IPS-NIHi7 (cell line): ENCODE measurements around the gene BACH1.

Experiments used
- DNase-seq: peaks from one replicate; pipeline ENCODE4 v3.0.0; 2012; ENCODE audit warnings: mixed read lengths; ENCODE audit errors: extremely low spot score

The BACH1 gene

GRCh38 chr21:29290240-29290639 is 8.5 kb upstream of the BACH1 start:
- no peak for DNase-seq

GRCh38 chr21:29293495-29293894 is 5.2 kb upstream of the BACH1 start:
- DNase-seq = no peak

- DNase-seq = no peak
Measured at GRCh38 chr21:29295066-29295650, 3.6 kb upstream of the BACH1 start.

- no peak for DNase-seq
Measured at GRCh38 chr21:29296446-29296845, 2.3 kb upstream of the BACH1 start.

- DNase-seq = no peak
Measured at GRCh38 chr21:29297483-29298347, 1.0 kb upstream of the BACH1 start.

- DNase-seq = peak; percentile 68
Measured at GRCh38 chr21:29299046-29299915, 559 bp downstream of the BACH1 start.

GRCh38 chr21:29299916-29300806 is 1.4 kb downstream of the BACH1 start:
- peak; percentile 35 for DNase-seq

GRCh38 chr21:29300807-29301138 is 2.1 kb downstream of the BACH1 start:
- no peak for DNase-seq

GRCh38 chr21:29301691-29302090 is 3.0 kb downstream of the BACH1 start:
- DNase-seq = no peak

- DNase-seq = no peak
Measured at GRCh38 chr21:29302359-29302875, 3.7 kb downstream of the BACH1 start.

- DNase-seq = no peak
Measured at GRCh38 chr21:29303288-29303687, 4.6 kb downstream of the BACH1 start.

- DNase-seq = no peak
Measured at GRCh38 chr21:29304597-29304996, 5.9 kb downstream of the BACH1 start.

- DNase-seq = no peak
Measured at GRCh38 chr21:29305068-29305467, 6.3 kb downstream of the BACH1 start.

GRCh38 chr21:29305561-29305960 is 6.8 kb downstream of the BACH1 start:
- no peak for DNase-seq

GRCh38 chr21:29306920-29307319 is 8.2 kb downstream of the BACH1 start:
- DNase-seq = no peak

- no peak for DNase-seq
Measured at GRCh38 chr21:29307718-29308455, 9.2 kb downstream of the BACH1 start.

- no peak for DNase-seq
Measured at GRCh38 chr21:29308456-29308783, 9.7 kb downstream of the BACH1 start.

GRCh38 chr21:29309703-29310102 is 11.0 kb downstream of the BACH1 start:
- no peak for DNase-seq

GRCh38 chr21:29311802-29312201 is 13.1 kb downstream of the BACH1 start:
- no peak for DNase-seq

- DNase-seq = no peak
Measured at GRCh38 chr21:29312981-29313380, 14.3 kb downstream of the BACH1 start.
